OCI-LY1 (cell line): ENCODE measurements around the gene TRIM5.

ENCODE experiments used
- CTCF ChIP-seq: fragments of 200-600 bp; sonication (generic), shearing (Covaris generic); IDR thresholded peaks from 2 replicates; pipeline ENCODE4 v1.5.1; 2017; ENCODE audit warnings: mild to moderate bottlenecking, antibody characterized with exemption, low read length, moderate library complexity, mixed read lengths
- EZH2 ChIP-seq: fragments of 200-600 bp; sonication (generic), shearing (Covaris generic); IDR thresholded peaks from 2 replicates; pipeline ENCODE4 v1.8.0; 2017; ENCODE audit warnings: borderline replicate concordance, mixed run types, mild to moderate bottlenecking, antibody characterized with exemption, low read length, moderate library complexity, mixed read lengths

GRCh38 chr11:5727691-5728090 is 42.8 kb upstream of the TRIM5 start:
- no peak for TF ChIP-seq CTCF
- TF ChIP-seq EZH2: no peak
